ENCODE measurements around the gene PTGS1.

Gene PTGS1

GRCh38 chr9:122442568-122442967 lies 71.7 kb downstream of the PTGS1 start:
- Histone ChIP-seq H3K9me3 (ENCODE audit: insufficient read depth, low read length) (no peaks in the 10 kb centered on the region), H3K79me2 (ENCODE audit: insufficient read depth, low read length) (no peaks in the 10 kb centered on the region), H3K4me2 (ENCODE audit: low read depth, low read length, poor library complexity, severe bottlenecking) (no peak overlapping the region), H4K20me1 (ENCODE audit: low read depth, low read length) (no peaks in the 10 kb centered on the region), H3K4me3 (ENCODE audit: insufficient read depth, low read length, poor library complexity, severe bottlenecking) (no peak overlapping the region), H3K36me3 (ENCODE audit: low read length) (no peaks in the 10 kb centered on the region), H2AFZ (ENCODE audit: low read depth, low read length, severe bottlenecking) (no peak overlapping the region), H3K27me3 (ENCODE audit: low read length) (no peaks in the 10 kb centered on the region), H3K9ac (ENCODE audit: low read length) (no peak overlapping the region), H3F3A (ENCODE audit: insufficient read depth) (no peaks in the 10 kb centered on the region), H3K27ac (ENCODE audit: low read depth, low read length) (no peak overlapping the region), H3K9me2 (replicated peaks; ENCODE audit: insufficient read depth, low read length) (no peaks in the 10 kb centered on the region)
- TF ChIP-seq, protein P1, sequence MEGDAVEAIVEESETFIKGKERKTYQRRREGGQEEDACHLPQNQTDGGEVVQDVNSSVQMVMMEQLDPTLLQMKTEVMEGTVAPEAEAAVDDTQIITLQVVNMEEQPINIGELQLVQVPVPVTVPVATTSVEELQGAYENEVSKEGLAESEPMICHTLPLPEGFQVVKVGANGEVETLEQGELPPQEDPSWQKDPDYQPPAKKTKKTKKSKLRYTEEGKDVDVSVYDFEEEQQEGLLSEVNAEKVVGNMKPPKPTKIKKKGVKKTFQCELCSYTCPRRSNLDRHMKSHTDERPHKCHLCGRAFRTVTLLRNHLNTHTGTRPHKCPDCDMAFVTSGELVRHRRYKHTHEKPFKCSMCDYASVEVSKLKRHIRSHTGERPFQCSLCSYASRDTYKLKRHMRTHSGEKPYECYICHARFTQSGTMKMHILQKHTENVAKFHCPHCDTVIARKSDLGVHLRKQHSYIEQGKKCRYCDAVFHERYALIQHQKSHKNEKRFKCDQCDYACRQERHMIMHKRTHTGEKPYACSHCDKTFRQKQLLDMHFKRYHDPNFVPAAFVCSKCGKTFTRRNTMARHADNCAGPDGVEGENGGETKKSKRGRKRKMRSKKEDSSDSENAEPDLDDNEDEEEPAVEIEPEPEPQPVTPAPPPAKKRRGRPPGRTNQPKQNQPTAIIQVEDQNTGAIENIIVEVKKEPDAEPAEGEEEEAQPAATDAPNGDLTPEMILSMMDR (IDR thresholded peaks at IDR 0.05; ENCODE audit: insufficient read depth, low read length, poor library complexity, severe bottlenecking) = no peak
- TF ChIP-seq EZH2phosphoT487 (conservative IDR thresholded peaks at IDR 0.05; ENCODE audit: low read length) = no peak

DNA sequence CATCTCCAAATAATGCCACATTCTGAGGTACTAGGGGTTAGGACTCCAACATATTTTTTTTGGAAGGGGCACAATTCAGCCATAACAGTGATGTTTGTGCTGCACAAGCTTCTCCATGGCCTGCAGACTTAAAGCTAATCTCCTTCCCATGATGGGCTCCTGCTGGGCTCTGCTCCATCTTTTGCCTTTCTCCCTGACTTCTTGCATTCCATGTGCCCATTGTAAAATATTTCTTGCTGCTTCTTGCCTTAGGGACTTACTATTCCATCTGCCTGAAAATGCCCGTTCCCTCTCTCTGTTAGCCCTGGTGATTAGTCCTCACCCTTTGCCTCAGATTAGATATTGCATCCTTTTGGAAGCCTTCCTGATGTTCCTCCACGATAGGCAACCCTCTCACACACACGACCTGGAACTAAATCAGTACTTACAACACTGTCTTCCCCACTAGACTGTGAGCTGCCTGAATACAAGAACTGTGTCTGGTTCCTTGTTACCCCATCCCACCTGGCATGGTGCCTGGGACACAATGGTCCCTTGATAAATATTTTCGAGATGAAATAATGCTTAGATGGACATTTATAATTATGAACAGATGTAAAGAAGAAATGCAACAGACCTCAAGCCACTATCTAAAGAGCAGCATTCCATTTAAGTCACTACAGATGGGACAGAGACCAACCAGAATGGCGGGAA lies 73.4 kb downstream of the PTGS1 start:
- Histone ChIP-seq H3K9ac (ENCODE audit: low read length) (no peak overlapping the region), H3K27ac (ENCODE audit: low read depth, low read length) (no peak overlapping the region), H3F3A (ENCODE audit: insufficient read depth) (no peaks in the 10 kb centered on the region), H3K79me2 (ENCODE audit: insufficient read depth, low read length) (no peaks in the 10 kb centered on the region), H3K9me3 (ENCODE audit: insufficient read depth, low read length) (no peaks in the 10 kb centered on the region), H3K27me3 (ENCODE audit: low read length) (no peaks in the 10 kb centered on the region), H4K20me1 (ENCODE audit: low read depth, low read length) (no peaks in the 10 kb centered on the region), H3K36me3 (ENCODE audit: low read length) (no peaks in the 10 kb centered on the region), H2AFZ (ENCODE audit: low read depth, low read length, severe bottlenecking) (no peak overlapping the region), H3K9me2 (replicated peaks; ENCODE audit: insufficient read depth, low read length) (no peaks in the 10 kb centered on the region), H3K4me2 (ENCODE audit: low read depth, low read length, poor library complexity, severe bottlenecking) (no peak overlapping the region), H3K4me3 (ENCODE audit: insufficient read depth, low read length, poor library complexity, severe bottlenecking) (no peak overlapping the region)
- no peak for TF ChIP-seq EZH2phosphoT487 (conservative IDR thresholded peaks at IDR 0.05; ENCODE audit: low read length)
- TF ChIP-seq, protein P1 (IDR thresholded peaks at IDR 0.05; ENCODE audit: insufficient read depth, low read length, poor library complexity, severe bottlenecking) = no peak

All from SU-DHL-6 (cell line).